Ovary (tissue), 9 donors: ENCODE measurements around the gene COQ10A. TPM values are rescaled to one million over a fixed set of nuclear protein-coding genes. Genes with fewer than 3 reads are reported as not detected.

Experiments used
- DNase-seq, 5 donors: peaks; one replicate each; pipeline ENCODE4 v3.0.0-alpha.2; 2019 to 2020
- H3K27ac ChIP-seq, 2 donors: fragments of 200-600 bp; one replicate each; pipeline versions ENCODE4 v1.5.1 to v1.8.0; 2019 to 2022
- H3K27me3 ChIP-seq: fragments of 200-600 bp; one replicate; pipeline ENCODE4 v1.8.0; 2022
- H3K36me3 ChIP-seq: fragments of 200-600 bp; sonication (generic); one replicate; pipeline ENCODE4 v1.5.1; 2019
- H3K4me1 ChIP-seq: one replicate; pipeline ENCODE4 v1.8.1; 2013; ENCODE audit warnings: mild to moderate bottlenecking, moderate library complexity; ENCODE audit not compliant: insufficient read depth
- H3K4me3 ChIP-seq: fragments of 200-600 bp; sonication (generic); one replicate; pipeline ENCODE4 v1.5.1; 2017
- H3K9me3 ChIP-seq, 2 donors: fragments of 200-600 bp in 1 of 2; sonication (generic) in 1 of 2; one replicate each; pipeline versions ENCODE4 v1.5.1 to v1.8.1; 2013 to 2019; ENCODE audit warnings: mild to moderate bottlenecking in 1 of 2, moderate library complexity in 1 of 2
- EP300 ChIP-seq: sonication (generic); formaldehyde crosslinking; IDR thresholded peaks from one replicate; pipeline ENCODE4 v1.6.1; 2017; ENCODE audit warnings: antibody characterized with exemption
- POLR2A ChIP-seq: fragments of 450-650 bp; IDR thresholded peaks from one replicate; pipeline ENCODE4 v1.6.1; 2017; ENCODE audit warnings: antibody characterized with exemption, mild to moderate bottlenecking, moderate library complexity
- WGBS, 3 donors: extraction: QIAGEN DNeasy Blood & Tissue Kit in 1 of 3; methylation state at CpG; one replicate each; pipeline versions ENCODE4 v1.1.5 to v1.1.7; 2013 to 2017; 5-methylcytosine and 5-hydroxymethylcytosine counted together
- intact Hi-C, 4 donors: fragments of 100-400 bp; cut with DNase I; formaldehyde crosslinking; loops; one replicate each; pipeline versions ENCODE4 v1.11.0 to v1.15.1; 2022 to 2023
- polyA plus RNA-seq, 2 donors: library from polyadenylated mRNA; stranded (reverse); fragments of 200-250 nt in 1 of 2; fragments of 350-450 nt in 1 of 2; fragmentation: Illumina TruSeq in 1 of 2; extraction: RNeasy Lipid Tissue Mini Kit (QIAGEN cat#74804) in 1 of 2; gene quantifications; one replicate each; pipeline ENCODE4 v1.2.3, GENCODE V29; 2013 to 2014
- total RNA-seq, 7 donors: library from RNA; depleted of rRNA in 2 of 7; stranded (reverse); fragments of >200 nt in 2 of 7; fragmentation: NEBNext Ultra II Directional in 3 of 7; extraction: Animal tissue kit (Norgen Biotek cat#: 25700) in 3 of 7; gene quantifications; one replicate each; pipeline versions ENCODE4 v1.1.0 to v1.2.4, GENCODE V29; 2016 to 2023
- TF ChIP-seq, protein P1 (sequence below), 3 donors: fragments of 450-650 bp in 2 of 3; fragments of 200-600 bp in 1 of 3; IDR thresholded peaks; one replicate each; pipeline versions ENCODE4 v1.5.1 to v1.8.0; 2016 to 2022; ENCODE audit warnings: antibody characterized with exemption in 3 of 3, mild to moderate bottlenecking in 1 of 3
- donor health status: DM: no; HTN: no; CAD: no; lungs with moderate emphysema.
- donor health status: DM: no; HTN: no; CAD: no.
- donor health status: Bipolar disorder and iron deficiency.
- donor health status: DM: yes; HTN: yes; CAD: no.
- donor health status: DM: no; HTN: no; CAD: no.
- donor health status: DM: yes; HTN: yes; CAD: no.

COQ10A gene
- total and polyA plus RNA-seq, 9 donors: 11.3 to 31.1 (median 14.9) TPM

DNA sequence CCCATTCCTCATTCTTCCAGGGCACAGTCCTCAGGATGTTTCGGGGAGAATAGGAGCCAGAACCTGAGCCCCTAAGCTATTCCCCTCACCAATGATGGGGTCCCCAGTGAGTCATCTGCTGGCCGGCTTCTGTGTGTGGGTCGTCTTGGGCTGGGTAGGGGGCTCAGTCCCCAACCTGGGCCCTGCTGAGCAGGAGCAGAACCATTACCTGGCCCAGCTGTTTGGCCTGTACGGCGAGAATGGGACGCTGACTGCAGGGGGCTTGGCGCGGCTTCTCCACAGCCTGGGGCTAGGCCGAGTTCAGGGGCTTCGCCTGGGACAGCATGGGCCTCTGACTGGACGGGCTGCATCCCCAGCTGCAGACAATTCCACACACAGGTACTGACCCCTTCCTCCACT is 35.6 kb upstream of the COQ10A start:
- WGBS, 3 donors: 85 to 91% (median 85%) methylated on average over 11 of the region's 11 CpGs
- TF ChIP-seq POLR2A (no peak), EP300 (no peak)
- TF ChIP-seq, protein P1, sequence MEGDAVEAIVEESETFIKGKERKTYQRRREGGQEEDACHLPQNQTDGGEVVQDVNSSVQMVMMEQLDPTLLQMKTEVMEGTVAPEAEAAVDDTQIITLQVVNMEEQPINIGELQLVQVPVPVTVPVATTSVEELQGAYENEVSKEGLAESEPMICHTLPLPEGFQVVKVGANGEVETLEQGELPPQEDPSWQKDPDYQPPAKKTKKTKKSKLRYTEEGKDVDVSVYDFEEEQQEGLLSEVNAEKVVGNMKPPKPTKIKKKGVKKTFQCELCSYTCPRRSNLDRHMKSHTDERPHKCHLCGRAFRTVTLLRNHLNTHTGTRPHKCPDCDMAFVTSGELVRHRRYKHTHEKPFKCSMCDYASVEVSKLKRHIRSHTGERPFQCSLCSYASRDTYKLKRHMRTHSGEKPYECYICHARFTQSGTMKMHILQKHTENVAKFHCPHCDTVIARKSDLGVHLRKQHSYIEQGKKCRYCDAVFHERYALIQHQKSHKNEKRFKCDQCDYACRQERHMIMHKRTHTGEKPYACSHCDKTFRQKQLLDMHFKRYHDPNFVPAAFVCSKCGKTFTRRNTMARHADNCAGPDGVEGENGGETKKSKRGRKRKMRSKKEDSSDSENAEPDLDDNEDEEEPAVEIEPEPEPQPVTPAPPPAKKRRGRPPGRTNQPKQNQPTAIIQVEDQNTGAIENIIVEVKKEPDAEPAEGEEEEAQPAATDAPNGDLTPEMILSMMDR (IDR thresholded peaks at IDR 0.05): no peak
- Histone ChIP-seq H3K36me3 (no peaks in the 10 kb centered on the region), H3K9me3 (no peaks in the 10 kb centered on the region), H3K27me3 (no peaks in the 10 kb centered on the region), H3K4me1 (no peaks in the 10 kb centered on the region), H3K27ac (no peak overlapping the region), H3K4me3 (no peak overlapping the region)
- DNase-seq: no peak
- intact Hi-C loops: loop anchor here in 1 of 4 donors (5.0 kb wide), 1 partner anchor 39 kb away; no protein-coding TSS in a partner anchor

DNA sequence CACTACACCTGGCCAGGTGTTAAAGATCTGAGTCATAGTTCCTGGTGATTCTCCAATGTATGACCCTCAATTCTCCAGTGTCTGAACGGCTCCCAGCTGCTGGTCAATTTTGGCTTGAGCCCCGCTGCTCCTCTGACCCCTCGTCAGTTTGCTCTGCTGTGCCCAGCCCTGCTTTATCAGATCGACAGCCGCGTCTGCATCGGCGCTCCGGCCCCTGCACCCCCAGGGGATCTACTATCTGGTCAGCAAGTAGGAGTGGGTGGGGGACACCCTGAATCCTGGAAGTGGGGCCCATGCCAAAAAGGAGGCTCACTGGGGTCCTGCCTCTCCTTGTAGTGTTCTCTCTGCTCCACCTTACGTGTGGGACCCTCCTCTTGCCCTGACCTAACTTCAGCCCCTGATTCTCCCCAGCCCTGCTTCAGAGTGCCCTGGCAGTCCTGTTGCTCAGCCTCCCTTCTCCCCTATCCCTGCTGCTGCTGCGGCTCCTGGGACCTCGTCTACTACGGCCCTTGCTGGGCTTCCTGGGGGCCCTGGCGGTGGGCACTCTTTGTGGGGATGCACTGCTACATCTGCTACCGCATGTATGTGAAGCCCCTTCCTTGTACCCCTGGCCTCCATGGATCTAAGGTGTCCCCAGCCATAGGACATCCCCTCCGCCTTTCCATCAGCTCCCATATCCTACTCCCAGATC is 31.9 kb upstream of the COQ10A start:
- no peak for TF ChIP-seq EP300
- TF ChIP-seq, protein P1 (IDR thresholded peaks at IDR 0.05): no peak
- Histone ChIP-seq H3K4me1 (no peaks in the 10 kb centered on the region), H3K27me3 (no peaks in the 10 kb centered on the region), H3K9me3 (no peaks in the 10 kb centered on the region), H3K36me3 (no peaks in the 10 kb centered on the region), H3K27ac (no peak overlapping the region), H3K4me3 (no peak overlapping the region)
- intact Hi-C loops: loop anchor here in 1 of 4 donors (5.0 kb wide), 1 partner anchor 43 kb away; no protein-coding TSS in a partner anchor
- no peak for DNase-seq
- WGBS, 3 donors: 46 to 59% (median 56%) methylated on average over 16 of the region's 16 CpGs

DNA sequence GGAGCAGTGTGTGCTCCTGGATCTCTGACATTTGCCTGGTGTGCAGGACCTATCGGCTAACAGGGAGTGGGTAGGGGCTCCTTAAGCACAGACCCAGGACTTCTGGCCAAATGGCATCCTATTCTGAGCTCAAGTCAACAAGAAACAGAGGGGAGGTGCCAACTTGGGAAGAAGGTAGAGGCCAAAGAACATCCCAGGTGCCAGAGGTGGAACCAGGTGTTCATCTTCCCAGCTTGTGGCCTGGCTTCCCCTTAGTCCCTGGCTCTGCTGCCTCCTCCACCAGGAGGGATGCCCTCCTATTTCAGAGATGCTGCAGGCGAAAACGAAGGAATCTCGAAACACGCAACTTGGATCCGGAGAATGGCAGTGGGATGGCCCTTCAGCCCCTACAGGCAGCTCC is 30.7 kb upstream of the COQ10A start:
- Histone ChIP-seq H3K27ac (no peak overlapping the region), H3K4me1 (no peaks in the 10 kb centered on the region), H3K9me3 (no peaks in the 10 kb centered on the region), H3K4me3 (no peak overlapping the region), H3K27me3 (no peaks in the 10 kb centered on the region), H3K36me3 (no peaks in the 10 kb centered on the region)
- WGBS, 3 donors: 90 to 95% (median 93%) methylated on average over 6 of the region's 6 CpGs
- TF ChIP-seq, protein P1 (IDR thresholded peaks at IDR 0.05): no peak
- TF ChIP-seq EP300: no peak
- TF ChIP-seq POLR2A: no peak
- intact Hi-C loops: no loop called here
- no peak for DNase-seq

DNA sequence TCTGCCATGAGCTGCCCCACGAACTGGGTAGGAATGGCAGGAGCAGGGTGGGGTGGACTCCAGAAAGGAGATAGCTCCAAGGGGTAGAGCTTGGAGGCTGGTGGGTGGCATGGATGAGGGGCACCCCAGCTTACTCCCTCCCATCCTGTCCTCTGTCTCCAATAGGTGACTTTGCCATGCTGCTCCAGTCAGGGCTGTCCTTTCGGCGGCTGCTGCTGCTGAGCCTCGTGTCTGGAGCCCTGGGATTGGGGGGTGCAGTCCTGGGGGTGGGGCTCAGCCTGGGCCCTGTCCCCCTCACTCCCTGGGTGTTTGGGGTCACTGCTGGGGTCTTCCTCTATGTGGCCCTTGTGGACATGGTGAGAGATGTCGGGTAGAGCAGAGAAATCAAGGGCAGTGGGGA is 29.8 kb upstream of the COQ10A start:
- Histone ChIP-seq H3K36me3 (no peaks in the 10 kb centered on the region), H3K4me3 (no peak overlapping the region), H3K27ac (no peak overlapping the region), H3K27me3 (no peaks in the 10 kb centered on the region), H3K4me1 (no peaks in the 10 kb centered on the region), H3K9me3 (no peaks in the 10 kb centered on the region)
- no peak for DNase-seq
- 60 to 76% (median 70%) methylated on average over 5 of the region's 5 CpGs for WGBS, 3 donors
- intact Hi-C loops: no loop called here
- TF ChIP-seq POLR2A: no peak
- TF ChIP-seq, protein P1 (IDR thresholded peaks at IDR 0.05): no peak
- no peak for TF ChIP-seq EP300
